IMR-90 (cell line): ENCODE measurements around the gene PDZD8. TPM values are rescaled to one million over a fixed set of nuclear protein-coding genes. Genes with fewer than 3 reads are reported as not detected.
A peak's percentile ranks its signal among the peaks of the same experiment; 100 is the strongest.

ENCODE experiments used
- ATAC-seq: fragments of 200-7000 bp; cut with Tn5 transposase; 2 replicates; pipeline ENCODE4 v1.9.1; 2020; ENCODE audit warnings: low read depth, mild to moderate bottlenecking, moderate library complexity
- BruUV-seq: library from RNA; stranded (reverse); fragments of 400-500 nt; replicated peaks from 2 replicates; lab custom pipeline; 2021; lab: Mats Ljungman, UMichigan
- CTCF ChIA-PET: fragments of 300-600 bp; formaldehyde crosslinking; extraction: SDS; loops from one replicate; lab custom pipeline; 2021; ENCODE audit warnings: antibody characterized with exemption; lab: Yijun Ruan, JAX
- POLR2A ChIA-PET: fragments of 300-600 bp; sonication (Branson Sonifier 250); formaldehyde crosslinking; loops from one replicate; lab custom pipeline; 2022; ENCODE audit warnings: antibody characterized with exemption; ENCODE audit not compliant: unreplicated experiment; lab: Charles Lee
- DNase-seq: peaks from one replicate; pipeline ENCODE4 v3.0.0; 2013
- H2AFZ ChIP-seq: replicated peaks from 2 replicates; pipeline ENCODE3; 2013; ENCODE audit warnings: low read length, mild to moderate bottlenecking; ENCODE audit not compliant: poor library complexity
- H2AK5ac ChIP-seq: 2 replicates; pipeline ENCODE4 v1.6.1; 2013; ENCODE audit warnings: low read depth, low read length, inconsistent platforms
- H2AK9ac ChIP-seq: replicated peaks from 2 replicates; pipeline ENCODE3; 2013; ENCODE audit warnings: mild to moderate bottlenecking, low read depth, low read length, moderate library complexity; ENCODE audit not compliant: poor library complexity
- H2BK120ac ChIP-seq: 2 replicates; pipeline ENCODE4 v1.6.1; 2013; ENCODE audit warnings: low read depth, low read length, inconsistent platforms
- H2BK15ac ChIP-seq: 3 replicates; pipeline ENCODE4 v1.6.1; 2013; ENCODE audit warnings: low read depth, low read length, inconsistent platforms
- H2BK20ac ChIP-seq: 2 replicates; pipeline ENCODE4 v1.6.1; 2013; ENCODE audit warnings: low read depth, mild to moderate bottlenecking, inconsistent platforms, low read length, moderate library complexity
- H2BK5ac ChIP-seq: 2 replicates; pipeline ENCODE4 v1.6.1; 2013; ENCODE audit warnings: mild to moderate bottlenecking, low read depth, low read length, inconsistent platforms; ENCODE audit not compliant: poor library complexity, severe bottlenecking
- H3K14ac ChIP-seq: replicated peaks from 2 replicates; pipeline ENCODE4 v1.6.1; 2013; ENCODE audit warnings: low read depth, low read length, inconsistent platforms
- H3K18ac ChIP-seq: 2 replicates; pipeline ENCODE4 v1.6.1; 2013; ENCODE audit warnings: low read depth, low read length, control low read depth
- H3K23ac ChIP-seq: 2 replicates; pipeline ENCODE4 v1.6.1; 2013; ENCODE audit warnings: low read depth, low read length, inconsistent platforms
- H3K27ac ChIP-seq: 2 replicates; pipeline ENCODE4 v1.5.1; 2013; ENCODE audit warnings: mild to moderate bottlenecking, control low read depth, low read length; ENCODE audit not compliant: insufficient read depth
- H3K27me3 ChIP-seq: 2 replicates; pipeline ENCODE4 v1.6.1; 2013; ENCODE audit warnings: low read length; ENCODE audit not compliant: control insufficient read depth, insufficient read depth
- H3K36me3 ChIP-seq: 2 replicates; pipeline ENCODE4 v1.6.1; 2013; ENCODE audit warnings: low read length, mixed read lengths; ENCODE audit not compliant: control insufficient read depth, insufficient read depth
- H3K4ac ChIP-seq: 2 replicates; pipeline ENCODE4 v1.6.1; 2013; ENCODE audit warnings: low read depth, low read length, inconsistent platforms
- H3K4me1 ChIP-seq: 2 replicates; pipeline ENCODE4 v1.6.1; 2013; ENCODE audit warnings: low read length, mixed read lengths; ENCODE audit not compliant: control insufficient read depth, insufficient read depth
- H3K4me2 ChIP-seq: 2 replicates; pipeline ENCODE4 v1.6.1; 2013; ENCODE audit warnings: low read depth, mild to moderate bottlenecking, control low read depth, low read length, moderate library complexity
- H3K4me3 ChIP-seq: 2 replicates; pipeline ENCODE4 v1.5.1; 2013; ENCODE audit warnings: low read depth, mild to moderate bottlenecking, control low read depth, low read length, moderate library complexity; ENCODE audit not compliant: insufficient read depth
- H3K56ac ChIP-seq: 2 replicates; pipeline ENCODE4 v1.6.1; 2013; ENCODE audit warnings: low read length, inconsistent platforms; ENCODE audit not compliant: insufficient read depth; ENCODE audit errors: extremely low read depth
- H3K79me1 ChIP-seq, 2 experiments: 2 replicates each; pipeline ENCODE4 v1.6.1; 2013; ENCODE audit warnings: low read length in 2 of 2, inconsistent platforms in 1 of 2, low read depth in 1 of 2
- H3K9ac ChIP-seq: 2 replicates; pipeline ENCODE4 v1.6.1; 2013; ENCODE audit warnings: low read depth, low read length, control low read depth
- H3K9me1 ChIP-seq: 2 replicates; pipeline ENCODE4 v1.6.1; 2013; ENCODE audit warnings: low read length, inconsistent platforms; ENCODE audit not compliant: insufficient read depth
- H3K9me3 ChIP-seq: 2 replicates; pipeline ENCODE4 v1.6.1; 2013; ENCODE audit warnings: low read length; ENCODE audit not compliant: control insufficient read depth, insufficient read depth
- H4K20me1 ChIP-seq: 2 replicates; pipeline ENCODE4 v1.6.1; 2013; ENCODE audit warnings: low read length, inconsistent platforms; ENCODE audit not compliant: insufficient read depth
- H4K5ac ChIP-seq: 2 replicates; pipeline ENCODE4 v1.6.1; 2013; ENCODE audit warnings: mild to moderate bottlenecking, low read depth, low read length, control low read depth
- H4K8ac ChIP-seq, 2 experiments: 2 replicates each; pipeline ENCODE4 v1.6.1; 2013; ENCODE audit warnings: low read depth in 2 of 2, low read length in 2 of 2, control low read depth in 1 of 2, inconsistent platforms in 1 of 2
- H4K91ac ChIP-seq: 2 replicates; pipeline ENCODE4 v1.6.1; 2013; ENCODE audit warnings: low read depth, low read length, inconsistent platforms; ENCODE audit not compliant: insufficient read depth
- BHLHE40 ChIP-seq: fragments of 150-350 bp; IDR thresholded peaks from 2 replicates; pipeline ENCODE4 v1.6.1; 2016; ENCODE audit warnings: mild to moderate bottlenecking, low read depth, low read length
- CEBPB ChIP-seq: IDR thresholded peaks from 2 replicates; pipeline ENCODE4 v1.6.1; 2012; ENCODE audit warnings: low read depth, low read length, improper control_type of control experiment
- CHD1 ChIP-seq: IDR thresholded peaks from 2 replicates; pipeline ENCODE4 v1.6.1; 2012; ENCODE audit warnings: low read depth, low read length, improper control_type of control experiment
- CTCF ChIP-seq: conservative IDR thresholded peaks from 2 replicates; pipeline ENCODE4 v1.5.1; 2012; ENCODE audit warnings: mild to moderate bottlenecking, low read depth, low read length, improper control_type of control experiment
- ELK1 ChIP-seq: fragments of 150-350 bp; IDR thresholded peaks from 2 replicates; pipeline ENCODE4 v1.6.1; 2016; ENCODE audit warnings: low read depth, mild to moderate bottlenecking, low read length, moderate library complexity, borderline replicate concordance
- FOS ChIP-seq: fragments of 150-350 bp; IDR thresholded peaks from 2 replicates; pipeline ENCODE4 v1.6.1; 2016; ENCODE audit warnings: low read depth, low read length
- MAFK ChIP-seq: IDR thresholded peaks from 2 replicates; pipeline ENCODE4 v1.6.1; 2012; ENCODE audit warnings: low read depth, low read length, improper control_type of control experiment
- MAZ ChIP-seq: IDR thresholded peaks from 2 replicates; pipeline ENCODE4 v1.6.1; 2012; ENCODE audit warnings: low read depth, mild to moderate bottlenecking, low read length, improper control_type of control experiment, moderate library complexity, borderline replicate concordance
- MXI1 ChIP-seq: IDR thresholded peaks from 2 replicates; pipeline ENCODE4 v1.6.1; 2012; ENCODE audit warnings: low read depth, mild to moderate bottlenecking, low read length, moderate library complexity, borderline replicate concordance
- NFE2L2 ChIP-seq: fragments of 150-350 bp; IDR thresholded peaks from 2 replicates; pipeline ENCODE4 v1.6.1; 2016; ENCODE audit warnings: low read depth, mild to moderate bottlenecking, low read length
- POLR2A ChIP-seq: IDR thresholded peaks from 2 replicates; pipeline ENCODE4 v1.6.1; 2012; ENCODE audit warnings: mild to moderate bottlenecking, low read depth, low read length
- RAD21 ChIP-seq: IDR thresholded peaks from 2 replicates; pipeline ENCODE4 v1.6.1; 2012; ENCODE audit warnings: low read length, improper control_type of control experiment
- RCOR1 ChIP-seq: IDR thresholded peaks from 2 replicates; pipeline ENCODE4 v1.6.1; 2012; ENCODE audit warnings: mild to moderate bottlenecking, low read length, improper control_type of control experiment; ENCODE audit not compliant: insufficient replicate concordance
- RFX5 ChIP-seq: IDR thresholded peaks from 2 replicates; pipeline ENCODE4 v1.8.0; 2012; ENCODE audit warnings: low read depth, mild to moderate bottlenecking, low read length, moderate library complexity
- SMC3 ChIP-seq: fragments of 150-350 bp; IDR thresholded peaks from 2 replicates; pipeline ENCODE4 v1.6.1; 2016; ENCODE audit warnings: low read depth, mild to moderate bottlenecking, antibody characterized with exemption, low read length, moderate library complexity
- USF2 ChIP-seq: fragments of 150-350 bp; IDR thresholded peaks from 2 replicates; pipeline ENCODE4 v1.6.1; 2017; ENCODE audit warnings: mild to moderate bottlenecking, antibody characterized with exemption, low read length, low read depth
- WGBS, 2 experiments: methylation state at CpG; one replicate each; pipeline versions ENCODE4 v1.1.5 to v1.1.7; 2013; ENCODE audit warnings: missing lambda C conversion rate in 2 of 2; ENCODE audit not compliant: insufficient read length in 1 of 2; ENCODE audit errors: extremely low coverage in 2 of 2; 5-methylcytosine and 5-hydroxymethylcytosine counted together
- dilution Hi-C: fragments of 300-500 bp; cut with HindIII; formaldehyde crosslinking; loops from one replicate; pipeline ENCODE4 v1.14.3; 2018; ENCODE audit warnings: low sequenced_read_pairs; ENCODE audit not compliant: unreplicated experiment
- in situ Hi-C: fragments of 300-500 bp; cut with MboI; formaldehyde crosslinking; loops from 3 replicates; pipeline ENCODE4 v1.14.3; 2019; ENCODE audit warnings: low sequenced_read_pairs, inconsistent platforms, mixed read lengths
- intact Hi-C: fragments of 100-400 bp; cut with micrococcal nuclease; formaldehyde crosslinking; loops from 2 replicates; pipeline ENCODE4 v1.10.0; 2022
- polyA plus RNA-seq, 3 experiments: library from polyadenylated mRNA; depleted of rRNA; stranded (reverse); fragments of >200 nt; gene quantifications; 2 replicates each; pipeline ENCODE4 v1.2.3, GENCODE V29; 2012; ENCODE audit warnings: low replicate concordance in 1 of 3
- total RNA-seq: library from RNA; depleted of rRNA; stranded (reverse); fragments of >200 nt; gene quantifications from 2 replicates; pipeline ENCODE4 v1.2.3, GENCODE V29; 2012

The PDZD8 gene
- total and polyA plus RNA-seq, 2 of the 4 experiments (the other 2 are of a cell fraction) = 11.3 to 20.4 TPM

GRCh38 chr10:117322260-117322659 is 53.0 kb downstream of the PDZD8 start:
- intact Hi-C loops = no loop called here
- 0 out of 2 replicates have a peak, but pooled peaks have one; percentile 21 for ATAC-seq
- peaks cover 5% of the 10 kb centered on the region; the same call in 1 of the 2 replicates for H4K20me1 ChIP-seq

More at GRCh38 chr10:117322260-117322659, 53.0 kb downstream of the PDZD8 start:
- no peak overlapping the region for H3K27ac ChIP-seq
- no CpG with 5 or more reads among the region's 4 CpGs for WGBS, 2 experiments
- H4K8ac ChIP-seq = no peak overlapping the region
- TF ChIP-seq CEBPB (no peak), MXI1 (no peak), RCOR1 (no peak), ELK1 (no peak), FOS (no peak), NFE2L2 (no peak), CTCF (no peak), POLR2A (no peak), USF2 (no peak), MAZ (no peak), MAFK (no peak), BHLHE40 (no peak), RFX5 (no peak), SMC3 (no peak), RAD21 (no peak), CHD1 (no peak)
- H4K5ac ChIP-seq = no peak overlapping the region
- no peak overlapping the region for H2BK15ac ChIP-seq
- no peak overlapping the region for H3K18ac ChIP-seq
- no TSS peak for BruUV-seq
- no peak overlapping the region for H2BK120ac ChIP-seq
- dilution Hi-C loops = no loop called here
- in situ Hi-C loops = no loop called here
- no peaks in the 10 kb centered on the region for H3K9me3 ChIP-seq
- H3K23ac ChIP-seq = no peak overlapping the region
- H3K4me3 ChIP-seq = no peak overlapping the region
- H3K4me1 ChIP-seq = 0 out of 2 replicates have a peak, but pooled peaks cover 2% of the 10 kb centered on the region
- H3K9me1 ChIP-seq = no peaks in the 10 kb centered on the region
- H3K56ac ChIP-seq = no peak overlapping the region
- no peaks in the 10 kb centered on the region for H3K27me3 ChIP-seq
- H2AK5ac ChIP-seq = no peak overlapping the region
- peaks cover 12 to 14% of the 10 kb centered on the region in 2 experiments; a peak in 2 of 4 replicates for H3K79me1 ChIP-seq
- no peak overlapping the region for H3K4ac ChIP-seq
- no peaks in the 10 kb centered on the region for H3K36me3 ChIP-seq
- no peak overlapping the region for H3K9ac ChIP-seq
- no peak for DNase-seq
- no peak overlapping the region for H4K91ac ChIP-seq
- H2AFZ ChIP-seq = no peak overlapping the region
- H3K4me2 ChIP-seq = no peak overlapping the region
- ChIA-PET POLR2A (no interaction called here), CTCF (no interaction called here)
- H2AK9ac ChIP-seq = no peak overlapping the region
- no peak overlapping the region for H3K14ac ChIP-seq
- H2BK20ac ChIP-seq = no peak overlapping the region
- no peak overlapping the region for H2BK5ac ChIP-seq
